Prostate gland (tissue), 2 donors: ENCODE measurements around the gene CHST12.

ENCODE experiments used
- CTCF ChIP-seq, 4 experiments: fragments of 200-600 bp in 2 of 4; fragments of 450-650 bp in 2 of 4; sonication (generic) in 2 of 4; IDR thresholded peaks; 1 replicate in 3 of 4; 2 replicates in 1 of 4; pipeline ENCODE4 v1.5.1; 2016 to 2019; ENCODE audit warnings: antibody characterized with exemption in 4 of 4, mild to moderate bottlenecking in 2 of 4, moderate library complexity in 2 of 4
- POLR2A ChIP-seq: fragments of 450-650 bp; IDR thresholded peaks from one replicate; pipeline ENCODE4 v1.6.1; 2016; ENCODE audit warnings: antibody characterized with exemption, mild to moderate bottlenecking
- POLR2AphosphoS5 ChIP-seq: sonication (generic); formaldehyde crosslinking; IDR thresholded peaks from one replicate; pipeline ENCODE4 v1.6.1; 2017; ENCODE audit warnings: antibody characterized with exemption

GRCh38 chr7:2435146-2435545, 31.7 kb downstream of the CHST12 start:
- no peak for TF ChIP-seq POLR2A
- no peak for TF ChIP-seq POLR2AphosphoS5
- no peak for TF ChIP-seq CTCF (IDR thresholded peaks at IDR 0.05)
